ENCODE results near the gene MAT2B. TPM values are rescaled to one million over a fixed set of nuclear protein-coding genes. Genes with fewer than 3 reads are reported as not detected.

Gene MAT2B
- total RNA-seq, 1 experiment from 2014 or later: 55.7 TPM

- no peak for TF ChIP-seq E2F1 (CRISPR knock-in tag; IDR thresholded peaks at IDR 0.05)
- no peak for TF ChIP-seq JUN (CRISPR knock-in tag; IDR thresholded peaks at IDR 0.05)
- no peak for TF ChIP-seq NR3C1 (CRISPR knock-in tag; conservative IDR thresholded peaks at IDR 0.05; ENCODE audit: low read depth)
- no peak for TF ChIP-seq ELF4 (CRISPR knock-in tag; IDR thresholded peaks at IDR 0.05; ENCODE audit: low read depth)
- no peak for TF ChIP-seq TEAD1 (CRISPR knock-in tag; IDR thresholded peaks at IDR 0.05)
- TF ChIP-seq E2F4 (CRISPR knock-in tag; IDR thresholded peaks at IDR 0.05; ENCODE audit: borderline replicate concordance, low read depth): 0 out of 2 replicates have a peak, but pooled peaks have one; percentile 19
- no peak for TF ChIP-seq KAT7 (CRISPR knock-in tag; IDR thresholded peaks at IDR 0.05; ENCODE audit: borderline replicate concordance)
- TF ChIP-seq ZNF219 (CRISPR knock-in tag; IDR thresholded peaks at IDR 0.05; ENCODE audit: borderline replicate concordance): no peak
- peak; percentile 40; the same call in 1 of the 2 replicates for TF ChIP-seq ZBTB43 (CRISPR knock-in tag; IDR thresholded peaks at IDR 0.05)
- no peak for TF ChIP-seq AFF4 (CRISPR knock-in tag; IDR thresholded peaks at IDR 0.05; ENCODE audit: borderline replicate concordance)
- TF ChIP-seq FOXP4 (CRISPR knock-in tag; IDR thresholded peaks at IDR 0.05): no peak
- TF ChIP-seq ZNF512 (CRISPR knock-in tag; IDR thresholded peaks at IDR 0.05; ENCODE audit: borderline replicate concordance): no peak
- no peak for TF ChIP-seq ATF3 (CRISPR knock-in tag; conservative IDR thresholded peaks at IDR 0.05)
- TF ChIP-seq ESRRA (CRISPR knock-in tag; IDR thresholded peaks at IDR 0.05; ENCODE audit: borderline replicate concordance): peak; percentile 58; the same call in 1 of the 2 replicates
- TF ChIP-seq FOXK1 (CRISPR knock-in tag; IDR thresholded peaks at IDR 0.05): 0 out of 2 replicates have a peak, but pooled peaks have one; percentile 39
- TF ChIP-seq CREM (CRISPR knock-in tag; IDR thresholded peaks at IDR 0.05): 0 out of 2 replicates have a peak, but pooled peaks have one; percentile 5
- TF ChIP-seq PREB (CRISPR knock-in tag; IDR thresholded peaks at IDR 0.05; ENCODE audit: borderline replicate concordance): no peak
- TF ChIP-seq PRDM15 (CRISPR knock-in tag; IDR thresholded peaks at IDR 0.05): no peak
Measured at GRCh38 chr5:163460562-163461171, 44.8 kb upstream of the MAT2B start, which contains the start of gene HMMR (continued).
